ENCODE data around the gene TMEM106C.

TMEM106C gene

GRCh38 chr12:47993491-47993890 lies 30.1 kb downstream of the TMEM106C start:
- no peak for DNase-seq (ENCODE audit: low read depth, low spot score)

GRCh38 chr12:47995981-47996401 lies 32.6 kb downstream of the TMEM106C start:
- peak; percentile 31 for DNase-seq (ENCODE audit: low read depth, low spot score)

DNA sequence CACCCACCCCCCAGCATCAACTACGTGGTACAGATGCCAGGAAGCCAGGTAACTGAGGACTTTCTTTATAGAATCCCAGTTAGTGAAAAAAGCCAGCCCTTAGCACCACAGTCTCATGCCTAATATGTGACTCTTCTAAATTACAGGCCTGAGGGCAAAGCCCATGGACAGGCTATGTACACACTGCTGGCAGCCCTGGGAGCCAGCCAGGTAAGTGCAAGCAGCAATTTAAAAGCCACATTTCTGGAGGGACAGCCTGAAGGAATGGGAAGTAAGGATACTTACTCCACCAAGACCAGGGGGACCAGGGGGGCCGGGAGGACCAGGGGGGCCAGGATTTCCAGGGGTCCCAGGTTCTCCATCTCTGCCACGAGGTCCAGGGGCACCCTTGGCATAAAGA lies 33.9 kb downstream of the TMEM106C start:
- DNase-seq (ENCODE audit: low read depth, low spot score), result no peak

DNA sequence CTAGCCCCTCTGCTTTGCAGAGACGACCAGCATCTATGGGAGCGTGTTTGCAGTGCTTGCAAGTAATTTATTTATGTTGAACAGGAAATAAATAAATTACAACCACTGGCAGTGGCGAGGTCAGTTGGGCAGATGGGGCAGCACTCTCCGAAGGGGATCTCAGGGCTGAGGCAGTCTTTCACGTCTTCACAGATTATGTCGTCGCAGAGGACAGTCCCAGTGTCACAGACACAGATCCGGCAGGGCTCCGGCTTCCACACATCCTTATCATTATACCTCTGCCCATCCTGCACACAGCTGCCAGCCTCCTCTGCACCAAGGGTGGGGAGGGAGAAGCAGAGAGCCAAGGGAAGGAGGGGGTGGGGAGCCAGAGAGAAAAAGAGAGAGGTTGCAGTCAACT lies 36.4 kb downstream of the TMEM106C start:
- DNase-seq (ENCODE audit: low read depth, low spot score), result no peak

DNA sequence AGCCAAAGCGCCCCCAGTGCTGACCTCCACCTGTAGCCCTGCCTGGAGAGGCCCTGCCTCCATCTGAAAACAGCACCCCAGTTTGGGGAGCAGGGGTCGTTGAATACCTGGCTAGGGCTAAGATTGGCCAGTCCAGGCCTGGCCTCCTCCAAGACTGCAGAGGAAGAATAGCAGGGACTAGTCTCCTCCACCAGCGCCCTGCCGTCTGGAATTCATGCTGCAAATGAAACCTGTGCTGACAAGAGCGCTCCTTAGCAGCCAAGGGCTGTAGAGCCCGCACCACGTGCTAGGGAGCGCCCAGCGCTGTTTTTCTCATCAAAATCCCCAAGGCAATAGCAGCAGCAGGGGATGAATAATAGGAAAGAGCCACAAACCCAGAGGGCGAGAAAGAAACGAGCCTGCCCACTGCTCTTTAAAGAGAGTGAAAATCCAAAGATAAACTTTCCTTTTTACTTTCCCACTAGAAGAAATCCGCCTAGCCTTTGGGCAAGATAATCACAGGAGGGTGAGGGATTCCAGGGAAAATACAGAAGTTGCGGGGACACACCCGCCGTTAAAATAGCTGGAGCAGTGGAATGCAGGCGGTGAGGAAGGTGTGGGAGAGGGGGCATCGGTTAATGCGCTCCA lies 37.6 kb downstream of the TMEM106C start:
- DNase-seq (ENCODE audit: low read depth, low spot score), result no peak

DNA sequence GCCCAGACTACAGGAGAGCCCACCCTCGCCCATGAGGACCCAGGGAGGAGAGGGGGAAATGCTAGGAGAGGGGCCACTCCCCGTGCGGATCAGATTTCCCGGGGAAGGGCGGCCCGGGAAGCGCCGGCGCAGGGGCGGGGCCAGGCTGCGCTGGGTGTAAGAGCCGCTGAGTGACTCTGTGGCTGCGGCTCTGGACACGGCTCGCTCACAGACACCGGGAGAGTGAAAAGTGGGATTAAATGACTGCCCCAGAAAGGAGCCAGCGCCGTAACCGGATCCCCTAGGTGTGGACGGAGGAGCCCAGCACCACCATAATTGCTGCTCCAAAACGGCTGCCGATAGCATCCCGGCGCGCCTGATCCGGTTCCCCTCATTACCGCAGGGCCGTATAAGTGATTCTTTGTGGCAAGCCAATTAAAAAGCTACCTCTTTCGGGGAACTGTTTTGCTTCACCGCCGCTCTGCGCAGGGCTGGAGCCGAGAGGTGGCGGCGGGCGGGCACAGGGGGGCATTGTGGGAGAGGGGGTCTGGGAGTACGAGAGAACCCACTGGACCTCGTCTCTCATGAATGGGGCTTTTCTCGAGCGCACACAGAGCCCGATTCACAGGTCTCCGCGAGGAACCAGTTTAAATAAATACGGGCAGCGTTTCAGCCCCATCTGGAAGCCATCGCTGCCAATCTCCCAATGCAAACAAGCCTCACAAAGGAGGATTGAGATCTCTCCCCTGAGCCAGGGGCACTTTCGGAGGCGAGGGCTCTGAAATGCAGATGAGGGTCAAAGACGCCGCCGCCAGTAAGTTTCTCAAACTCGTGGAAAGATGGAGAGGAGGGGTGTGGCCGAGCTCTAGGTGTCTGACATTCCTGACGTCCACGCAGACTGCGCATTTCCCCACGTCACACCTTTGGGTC lies 38.4 kb downstream of the TMEM106C start:
- DNase-seq (ENCODE audit: low read depth, low spot score), result no peak

- no peak for DNase-seq (ENCODE audit: low read depth, low spot score)
Measured at GRCh38 chr12:48002414-48002730, 39.0 kb downstream of the TMEM106C start.

DNA sequence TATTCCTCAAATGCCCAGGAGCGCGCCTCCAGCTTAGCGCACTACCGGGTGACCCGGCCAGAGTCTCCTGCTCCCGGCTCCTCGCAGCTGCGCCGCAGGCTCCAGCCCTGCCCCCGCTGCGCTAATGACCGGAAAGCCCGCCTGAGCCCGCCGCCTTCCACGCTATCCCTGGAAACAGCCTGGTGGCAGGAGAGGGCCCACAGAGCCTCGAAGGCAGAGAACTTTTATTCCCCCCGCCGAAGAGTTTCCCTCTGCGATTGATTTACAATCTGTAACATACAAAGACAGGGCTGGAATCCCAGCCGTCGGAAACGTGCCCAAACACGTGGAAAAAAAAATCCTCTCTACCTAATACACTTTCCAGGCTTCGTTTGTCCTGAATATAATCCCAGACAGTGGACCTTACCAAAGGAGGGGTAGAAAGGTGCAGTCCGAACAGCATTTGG lies 39.4 kb downstream of the TMEM106C start:
- no peak for DNase-seq (ENCODE audit: low read depth, low spot score)

DNA sequence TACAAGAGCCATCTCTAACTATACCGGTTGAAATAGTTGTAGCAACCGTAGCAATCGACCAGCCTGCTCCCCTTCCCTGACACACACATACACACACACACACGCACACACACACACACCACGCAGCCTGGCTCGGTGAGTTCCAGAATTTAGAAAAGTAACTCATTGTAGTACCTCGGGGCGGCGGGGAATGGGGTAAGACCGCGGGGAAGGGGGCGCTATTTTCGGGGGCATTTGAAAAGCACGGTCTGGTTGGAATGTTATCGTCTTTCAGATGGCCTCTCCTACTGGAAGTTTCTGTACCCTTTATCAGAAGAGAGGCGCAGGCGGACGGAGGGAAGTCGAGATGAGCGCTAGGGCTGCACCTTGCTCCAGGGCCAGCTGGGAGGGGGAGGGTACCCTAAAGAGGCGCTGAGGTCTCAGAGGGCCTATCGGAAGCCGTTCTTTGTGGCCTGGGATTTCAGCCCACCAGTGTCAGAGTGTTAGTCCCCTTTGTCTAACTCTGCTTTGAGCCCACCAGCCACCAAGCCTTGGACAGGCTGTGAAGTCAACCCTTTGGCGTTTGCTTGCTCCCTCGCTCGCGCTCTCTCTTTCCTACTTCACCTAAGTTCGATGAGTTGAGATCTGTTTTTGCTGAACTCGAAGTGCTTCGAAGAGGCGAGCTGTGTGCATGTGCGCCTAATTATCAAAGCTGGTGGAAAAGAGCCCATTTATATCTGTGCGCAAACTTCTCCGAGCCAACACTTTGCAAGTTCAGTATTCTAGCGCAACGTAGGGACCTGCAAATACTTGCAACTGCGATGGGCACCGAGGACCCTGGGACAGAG lies 40.0 kb downstream of the TMEM106C start:
- no peak for DNase-seq (ENCODE audit: low read depth, low spot score)

GRCh38 chr12:48004053-48004941 lies 40.9 kb downstream of the TMEM106C start, which contains the start of gene COL2A1:
COL2A1 (minus strand) TSS chr12:48004476; CDS start chr12:48004321, 155 bp downstream.
- no peak for DNase-seq (ENCODE audit: low read depth, low spot score)

- DNase-seq (ENCODE audit: low read depth, low spot score), result no peak
Measured at GRCh38 chr12:48005001-48005749, 41.8 kb downstream of the TMEM106C start.

DNA sequence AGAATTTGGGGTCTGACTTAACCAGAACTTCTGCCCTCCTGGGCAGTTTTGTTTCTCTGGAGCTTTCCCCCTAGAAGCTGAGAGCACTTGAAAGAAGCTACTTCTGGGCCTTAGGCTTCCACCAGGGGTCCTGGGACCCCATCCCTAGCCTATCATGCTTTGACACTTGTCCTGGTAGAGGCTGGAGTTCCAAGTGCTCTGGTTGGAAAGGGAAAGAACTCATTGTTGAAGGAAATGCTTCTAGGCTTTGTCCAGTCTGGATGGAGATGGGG lies 42.3 kb downstream of the TMEM106C start:
- DNase-seq (ENCODE audit: low read depth, low spot score), result no peak

DNA sequence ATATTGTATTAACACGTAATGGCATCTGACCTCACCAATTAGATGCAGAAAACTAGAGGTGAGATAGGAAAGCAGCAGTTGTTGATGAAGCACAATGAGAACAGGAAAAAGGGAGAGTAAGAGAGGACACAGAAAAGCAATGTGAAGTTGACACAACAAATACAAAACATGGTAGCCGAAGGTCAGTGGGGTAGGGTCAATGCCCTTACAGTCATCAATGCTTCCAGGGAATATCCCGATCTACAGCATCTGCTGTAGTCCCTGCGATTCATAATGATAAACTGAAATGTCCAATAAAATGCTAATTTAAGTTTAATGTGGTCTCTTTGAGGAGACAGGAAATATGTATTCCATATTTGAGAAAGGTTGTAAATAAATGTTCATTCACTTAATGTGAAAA lies 43.8 kb downstream of the TMEM106C start:
- no peak for DNase-seq (ENCODE audit: low read depth, low spot score)

GRCh38 chr12:48008349-48008748 lies 45.0 kb downstream of the TMEM106C start:
- no peak for DNase-seq (ENCODE audit: low read depth, low spot score)

- DNase-seq (ENCODE audit: low read depth, low spot score), result no peak
Measured at GRCh38 chr12:48008950-48009349, 45.6 kb downstream of the TMEM106C start.

- no peak for DNase-seq (ENCODE audit: low read depth, low spot score)
Measured at GRCh38 chr12:48009471-48009870, 46.1 kb downstream of the TMEM106C start.

GRCh38 chr12:48010366-48010970 lies 47.1 kb downstream of the TMEM106C start:
- DNase-seq (ENCODE audit: low read depth, low spot score), result no peak

DNA sequence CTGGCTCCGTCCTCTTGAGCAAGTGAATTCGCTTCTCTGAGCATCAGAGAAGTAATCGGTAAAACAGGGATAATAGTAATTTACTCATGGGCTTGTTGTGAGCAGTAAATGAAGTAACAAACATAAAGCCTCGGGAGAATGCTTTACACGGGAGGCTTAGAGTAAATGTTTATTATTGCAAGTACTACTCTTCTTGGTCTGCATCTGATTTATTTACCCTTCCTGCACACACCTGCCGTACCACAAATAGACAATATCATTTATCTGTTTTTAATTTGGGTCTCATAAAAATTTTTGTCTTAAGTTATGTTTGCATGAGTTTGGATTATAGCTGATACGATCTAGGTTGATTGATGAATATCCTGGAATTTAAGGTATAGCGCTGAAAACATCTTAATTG lies 48.7 kb downstream of the TMEM106C start:
- DNase-seq (ENCODE audit: low read depth, low spot score), result no peak

GRCh38 chr12:48013287-48013686 lies 49.9 kb downstream of the TMEM106C start:
- no peak for DNase-seq (ENCODE audit: low read depth, low spot score)

DNA sequence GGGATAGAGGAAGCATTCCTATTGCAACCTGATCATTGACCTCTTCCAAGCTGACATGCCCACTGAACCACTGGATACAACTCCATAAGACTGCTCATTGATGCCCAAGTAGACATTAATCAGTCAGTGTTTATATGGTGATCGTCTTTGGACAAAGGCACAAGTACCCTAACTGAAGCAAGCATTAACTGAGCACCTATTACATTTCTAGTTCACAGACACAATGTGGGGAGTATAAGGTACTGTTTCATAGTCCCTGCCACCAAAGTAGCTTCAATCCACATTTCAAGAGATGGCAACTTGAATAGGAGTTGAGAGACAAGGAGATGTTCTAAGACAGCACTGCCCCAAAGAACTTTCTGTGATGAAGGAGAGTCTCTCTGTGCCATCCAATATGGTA lies 51.7 kb downstream of the TMEM106C start:
- no peak for DNase-seq (ENCODE audit: low read depth, low spot score)
